ENCODE data around the gene IQGAP3. TPM values are rescaled to one million over a fixed set of nuclear protein-coding genes. Genes with fewer than 3 reads are reported as not detected.

IQGAP3 gene
- polyA plus RNA-seq, 3 donors, result 0.03 to 0.24 TPM; not detected in 1

DNA sequence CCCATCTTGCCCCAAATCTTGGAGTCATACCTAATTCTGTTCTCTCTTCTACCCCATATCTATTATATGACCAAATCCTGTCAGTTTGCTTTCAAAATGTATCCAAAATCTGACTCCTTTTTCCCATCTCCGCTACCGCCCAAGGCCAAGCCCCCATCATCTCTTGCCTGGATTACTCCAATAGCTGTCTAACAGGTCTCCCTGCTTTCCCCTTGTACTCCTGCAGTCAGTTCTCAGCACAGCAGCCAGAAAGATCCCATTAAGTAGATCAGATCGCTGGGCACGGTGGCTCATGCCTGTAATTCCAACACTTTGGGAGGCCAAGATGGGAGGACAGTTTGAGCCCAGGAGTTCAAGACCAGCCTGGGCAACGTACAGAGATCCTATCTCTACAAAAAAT, 19.8 kb downstream of the IQGAP3 start:
- no peak overlapping the region for H3K9ac ChIP-seq (ENCODE audit: insufficient read depth, low read length, poor library complexity, severe bottlenecking)
- 50% methylated on average over 2 of the region's 5 CpGs for WGBS (ENCODE audit: insufficient coverage)
- peaks cover 13 to 34% of the 10 kb centered on the region in 2 donors for H3K36me3 ChIP-seq (replicated peaks in 1 of 2; ENCODE audit: control insufficient read depth in 1 of 2, insufficient read depth in 2 of 2, low read length in 2 of 2)
- H3K27me3 ChIP-seq (ENCODE audit: control insufficient read depth in 2 of 2, insufficient read depth in 2 of 2, low read length in 2 of 2), result no peaks in the 10 kb centered on the region
- Mint-ChIP-seq H3K27me3 (ENCODE audit: low read depth in 3 of 3) (peaks cover 0 to 2% (median 1%) of the 10 kb centered on the region in 3 donors), H3K9me3 (peaks cover 0 to 1% (median 0%) of the 10 kb centered on the region in 7 donors), H3K4me3 (peak overlapping the region in 1 of 2 donors; percentile 32), H3K36me3 (peaks cover 18 to 40% of the 10 kb centered on the region in 2 donors), H3K4me1 (peaks cover 55% of the 10 kb centered on the region), H3K27ac (peak overlapping the region; percentile 90 to 97 (median 96))
- no peaks in the 10 kb centered on the region for H4K20me1 ChIP-seq (ENCODE audit: insufficient read depth, low read length)
- H3K4me3 ChIP-seq (replicated peaks in 1 of 3; ENCODE audit: low read depth in 2 of 3, low read length in 3 of 3), result no peak overlapping the region
- H2AFZ ChIP-seq (ENCODE audit: insufficient read depth, low read depth, low read length, poor library complexity, severe bottlenecking), result no peak overlapping the region
- peaks cover 41 to 45% of the 10 kb centered on the region in 2 donors for H3K4me1 ChIP-seq (ENCODE audit: control insufficient read depth in 1 of 2, insufficient read depth in 2 of 2, low read length in 2 of 2)
- intact Hi-C loops (cut with micrococcal nuclease), result loop anchor here (5.0 to 10.0 kb wide), 2 partner anchors 50 to 58 kb away; partner anchors contain the start of gene MEF2D (in 1 of the 2)
- H3K27ac ChIP-seq (ENCODE audit: low read depth in 1 of 2, low read length in 2 of 2), result peak overlapping the region; percentile 51 to 93
- no peak for DNase-seq
- no peaks in the 10 kb centered on the region for H3K79me2 ChIP-seq (ENCODE audit: insufficient read depth, low read length)
- no peaks in the 10 kb centered on the region for H3K9me3 ChIP-seq (replicated peaks in 1 of 2; ENCODE audit: control insufficient read depth in 1 of 2, insufficient read depth in 1 of 2, low read length in 2 of 2)
- peak overlapping the region; percentile 17 for H3K4me2 ChIP-seq (replicated peaks; ENCODE audit: extremely low read depth, low read length, poor library complexity, severe bottlenecking)
- TF ChIP-seq, protein P1, sequence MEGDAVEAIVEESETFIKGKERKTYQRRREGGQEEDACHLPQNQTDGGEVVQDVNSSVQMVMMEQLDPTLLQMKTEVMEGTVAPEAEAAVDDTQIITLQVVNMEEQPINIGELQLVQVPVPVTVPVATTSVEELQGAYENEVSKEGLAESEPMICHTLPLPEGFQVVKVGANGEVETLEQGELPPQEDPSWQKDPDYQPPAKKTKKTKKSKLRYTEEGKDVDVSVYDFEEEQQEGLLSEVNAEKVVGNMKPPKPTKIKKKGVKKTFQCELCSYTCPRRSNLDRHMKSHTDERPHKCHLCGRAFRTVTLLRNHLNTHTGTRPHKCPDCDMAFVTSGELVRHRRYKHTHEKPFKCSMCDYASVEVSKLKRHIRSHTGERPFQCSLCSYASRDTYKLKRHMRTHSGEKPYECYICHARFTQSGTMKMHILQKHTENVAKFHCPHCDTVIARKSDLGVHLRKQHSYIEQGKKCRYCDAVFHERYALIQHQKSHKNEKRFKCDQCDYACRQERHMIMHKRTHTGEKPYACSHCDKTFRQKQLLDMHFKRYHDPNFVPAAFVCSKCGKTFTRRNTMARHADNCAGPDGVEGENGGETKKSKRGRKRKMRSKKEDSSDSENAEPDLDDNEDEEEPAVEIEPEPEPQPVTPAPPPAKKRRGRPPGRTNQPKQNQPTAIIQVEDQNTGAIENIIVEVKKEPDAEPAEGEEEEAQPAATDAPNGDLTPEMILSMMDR (IDR thresholded peaks at IDR 0.05), result no peak

DNA sequence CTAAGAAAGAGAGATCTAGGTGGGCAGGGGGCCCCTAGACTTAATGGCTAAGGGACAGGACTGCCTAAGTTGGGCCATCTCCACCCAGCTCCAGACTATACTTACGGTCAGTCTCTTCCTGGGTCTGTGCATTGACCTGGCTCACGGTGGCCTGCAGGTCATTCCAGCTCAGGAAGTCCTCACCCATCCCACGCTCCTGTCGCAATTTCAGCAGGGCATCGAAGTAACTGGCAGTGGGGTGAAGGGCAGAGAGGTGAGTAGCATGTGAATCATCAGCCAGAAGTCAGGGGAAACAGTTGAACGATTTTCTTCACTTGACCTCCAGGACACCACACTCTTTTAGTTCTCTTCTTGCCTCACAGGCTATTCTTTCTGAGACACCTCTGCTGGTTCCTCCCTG, 20.5 kb downstream of the IQGAP3 start:
- peak overlapping the region; percentile 3 to 93 for H3K27ac ChIP-seq (ENCODE audit: low read depth in 1 of 2, low read length in 2 of 2)
- H4K20me1 ChIP-seq (ENCODE audit: insufficient read depth, low read length), result no peaks in the 10 kb centered on the region
- TF ChIP-seq, protein P1 (IDR thresholded peaks at IDR 0.05), result no peak
- 6% methylated on average over 3 of the region's 6 CpGs for WGBS (ENCODE audit: insufficient coverage)
- peaks cover 0 to 1% (median 0%) of the 10 kb centered on the region in 7 donors for H3K9me3 Mint-ChIP-seq
- H3K36me3 ChIP-seq (replicated peaks in 1 of 2; ENCODE audit: control insufficient read depth in 1 of 2, insufficient read depth in 2 of 2, low read length in 2 of 2), result peaks cover 14 to 40% of the 10 kb centered on the region in 2 donors
- peak overlapping the region; percentile 90 to 97 (median 96) for H3K27ac Mint-ChIP-seq
- H3K4me3 Mint-ChIP-seq, result no peak overlapping the region
- peaks cover 25 to 47% of the 10 kb centered on the region in 2 donors for H3K36me3 Mint-ChIP-seq
- no peak overlapping the region for H3K4me3 ChIP-seq (replicated peaks in 1 of 3; ENCODE audit: low read depth in 2 of 3, low read length in 3 of 3)
- no peak overlapping the region for H3K9ac ChIP-seq (ENCODE audit: insufficient read depth, low read length, poor library complexity, severe bottlenecking)
- peaks cover 41 to 45% of the 10 kb centered on the region in 2 donors for H3K4me1 ChIP-seq (ENCODE audit: control insufficient read depth in 1 of 2, insufficient read depth in 2 of 2, low read length in 2 of 2)
- H3K9me3 ChIP-seq (replicated peaks in 1 of 2; ENCODE audit: control insufficient read depth in 1 of 2, insufficient read depth in 1 of 2, low read length in 2 of 2), result no peaks in the 10 kb centered on the region
- H3K4me2 ChIP-seq (replicated peaks; ENCODE audit: extremely low read depth, low read length, poor library complexity, severe bottlenecking), result peak overlapping the region; percentile 17
- peak; percentile 74 to 89 (median 83) for DNase-seq
- H2AFZ ChIP-seq (ENCODE audit: insufficient read depth, low read depth, low read length, poor library complexity, severe bottlenecking), result no peak overlapping the region
- no peaks in the 10 kb centered on the region for H3K79me2 ChIP-seq (ENCODE audit: insufficient read depth, low read length)
- peaks cover 0 to 2% (median 1%) of the 10 kb centered on the region in 3 donors for H3K27me3 Mint-ChIP-seq (ENCODE audit: low read depth in 3 of 3)
- intact Hi-C loops (cut with micrococcal nuclease), result loop anchor here (5.0 to 10.0 kb wide), 2 partner anchors 50 to 57 kb away; partner anchors contain the start of gene MEF2D (in 1 of the 2)
- H3K4me1 Mint-ChIP-seq, result peaks cover 55% of the 10 kb centered on the region
- no peaks in the 10 kb centered on the region for H3K27me3 ChIP-seq (ENCODE audit: control insufficient read depth in 2 of 2, insufficient read depth in 2 of 2, low read length in 2 of 2)
